VCaP (cell line): ENCODE results near the gene KLRG1.

Source experiments
- H3K27ac ChIP-seq: fragments of 450-650 bp; 2 replicates; pipeline ENCODE4 v1.5.1; 2017
- TF ChIP-seq, protein P1 (sequence below): fragments of 450-650 bp; conservative IDR thresholded peaks from 2 replicates; pipeline ENCODE4 v1.5.1; 2017; ENCODE audit warnings: mild to moderate bottlenecking, moderate library complexity

Gene KLRG1

DNA sequence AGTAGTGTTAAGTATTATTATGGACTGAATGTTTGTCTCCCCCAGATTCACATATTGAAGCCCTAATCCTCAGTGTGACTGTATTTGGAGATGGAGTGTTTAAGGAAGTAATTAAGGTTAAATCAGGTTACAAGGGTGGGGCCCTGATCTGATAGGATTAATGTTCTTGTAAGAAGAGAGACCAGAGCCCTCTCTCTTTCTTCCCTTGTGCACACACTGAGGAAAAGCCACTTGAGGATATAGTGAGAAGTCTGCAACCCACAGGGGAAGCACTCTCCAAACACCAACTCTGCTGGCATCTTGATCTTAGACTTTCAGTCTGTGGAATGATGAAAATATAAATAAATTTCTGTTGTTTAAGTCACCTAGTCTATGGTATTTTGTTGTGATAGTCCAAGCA, 2.2 kb upstream of the KLRG1 start:
- TF ChIP-seq, protein P1, sequence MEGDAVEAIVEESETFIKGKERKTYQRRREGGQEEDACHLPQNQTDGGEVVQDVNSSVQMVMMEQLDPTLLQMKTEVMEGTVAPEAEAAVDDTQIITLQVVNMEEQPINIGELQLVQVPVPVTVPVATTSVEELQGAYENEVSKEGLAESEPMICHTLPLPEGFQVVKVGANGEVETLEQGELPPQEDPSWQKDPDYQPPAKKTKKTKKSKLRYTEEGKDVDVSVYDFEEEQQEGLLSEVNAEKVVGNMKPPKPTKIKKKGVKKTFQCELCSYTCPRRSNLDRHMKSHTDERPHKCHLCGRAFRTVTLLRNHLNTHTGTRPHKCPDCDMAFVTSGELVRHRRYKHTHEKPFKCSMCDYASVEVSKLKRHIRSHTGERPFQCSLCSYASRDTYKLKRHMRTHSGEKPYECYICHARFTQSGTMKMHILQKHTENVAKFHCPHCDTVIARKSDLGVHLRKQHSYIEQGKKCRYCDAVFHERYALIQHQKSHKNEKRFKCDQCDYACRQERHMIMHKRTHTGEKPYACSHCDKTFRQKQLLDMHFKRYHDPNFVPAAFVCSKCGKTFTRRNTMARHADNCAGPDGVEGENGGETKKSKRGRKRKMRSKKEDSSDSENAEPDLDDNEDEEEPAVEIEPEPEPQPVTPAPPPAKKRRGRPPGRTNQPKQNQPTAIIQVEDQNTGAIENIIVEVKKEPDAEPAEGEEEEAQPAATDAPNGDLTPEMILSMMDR, result no peak
- H3K27ac ChIP-seq, result no peak overlapping the region

DNA sequence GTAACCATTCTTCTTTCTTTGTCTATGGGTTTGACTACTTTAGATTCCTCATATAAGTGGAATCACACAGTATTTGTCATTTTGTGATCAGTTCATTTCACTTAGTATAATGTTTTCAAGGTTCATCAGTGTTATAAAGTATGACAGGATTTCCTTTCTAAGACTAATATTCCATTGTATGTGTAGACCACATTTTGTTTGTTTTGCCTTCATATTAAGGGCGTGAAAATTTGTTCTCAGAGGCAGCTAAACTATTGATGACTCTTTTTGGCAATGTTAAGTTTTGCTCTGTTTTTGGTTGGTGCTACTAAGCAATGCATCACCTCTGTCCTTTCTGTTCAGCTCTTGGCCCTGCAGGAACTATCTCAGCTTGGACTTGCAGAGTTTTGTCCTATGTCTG, 1.7 kb upstream of the KLRG1 start:
- H3K27ac ChIP-seq, result no peak overlapping the region
- TF ChIP-seq, protein P1, result no peak

DNA sequence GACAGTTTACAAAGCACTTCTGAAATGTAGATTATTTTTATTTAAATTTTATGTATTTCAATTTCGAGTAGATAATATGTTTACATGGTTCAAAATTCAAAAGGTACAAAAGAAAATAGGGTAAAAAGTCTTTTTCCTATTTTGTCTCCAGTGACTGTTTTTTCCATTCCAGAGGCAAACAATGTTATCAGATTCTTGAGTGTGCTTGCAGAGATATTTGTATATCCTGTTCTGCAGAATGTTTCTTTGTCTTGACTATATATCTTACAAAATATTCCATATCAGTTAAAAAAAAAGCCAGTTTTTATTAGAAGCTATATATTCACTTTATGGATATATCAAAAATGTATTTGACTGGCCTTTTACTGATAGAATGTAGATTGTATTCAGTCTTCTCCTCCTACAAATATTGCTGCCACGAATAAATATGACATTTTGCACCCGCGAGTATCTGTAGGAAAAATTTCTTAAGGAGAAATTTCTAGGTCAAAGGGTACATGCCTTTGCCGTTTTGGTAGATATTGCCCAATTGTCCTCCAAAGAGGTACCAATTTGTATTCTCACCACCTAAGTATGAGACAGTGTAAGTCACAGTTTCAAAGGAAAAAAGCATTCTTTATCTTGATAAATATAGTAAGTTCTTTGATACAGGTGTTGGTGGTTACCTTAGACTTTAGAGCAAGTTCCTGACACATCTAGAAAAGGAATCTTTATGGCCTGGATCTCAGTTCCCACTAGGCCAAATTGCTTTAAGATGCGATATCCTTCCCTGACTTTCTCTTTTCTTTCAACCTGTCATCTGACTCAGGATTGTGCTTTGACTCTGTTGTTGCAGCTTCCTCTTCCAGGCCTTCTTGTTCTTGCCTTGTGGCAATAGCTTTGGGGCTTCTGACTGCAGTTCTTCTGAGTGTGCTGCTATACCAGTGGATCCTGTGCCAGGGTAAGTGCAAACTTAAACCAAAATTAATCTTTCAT, 2.3 kb downstream of the KLRG1 start:
- H3K27ac ChIP-seq, result peak overlapping the region; percentile 14
- TF ChIP-seq, protein P1, result no peak

DNA sequence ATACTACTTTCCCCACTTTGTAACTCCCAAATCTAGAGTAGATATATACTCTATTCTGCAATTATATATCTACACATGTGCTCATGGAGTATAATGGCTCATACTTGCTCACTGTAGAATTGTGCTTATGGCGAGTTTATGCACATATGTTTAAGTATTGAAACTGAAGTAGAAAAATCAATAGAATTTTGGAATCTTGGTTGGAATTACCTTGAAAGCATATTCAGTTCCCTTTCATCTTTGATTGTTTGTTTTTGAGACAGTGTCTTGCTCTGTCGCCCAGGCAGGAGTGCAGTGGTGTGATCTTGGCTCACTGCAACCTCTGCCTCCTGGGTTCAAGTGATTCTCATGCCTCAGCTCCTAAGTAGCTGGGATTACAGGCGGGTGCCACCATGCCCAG, 4.5 kb downstream of the KLRG1 start:
- TF ChIP-seq, protein P1, result no peak

DNA sequence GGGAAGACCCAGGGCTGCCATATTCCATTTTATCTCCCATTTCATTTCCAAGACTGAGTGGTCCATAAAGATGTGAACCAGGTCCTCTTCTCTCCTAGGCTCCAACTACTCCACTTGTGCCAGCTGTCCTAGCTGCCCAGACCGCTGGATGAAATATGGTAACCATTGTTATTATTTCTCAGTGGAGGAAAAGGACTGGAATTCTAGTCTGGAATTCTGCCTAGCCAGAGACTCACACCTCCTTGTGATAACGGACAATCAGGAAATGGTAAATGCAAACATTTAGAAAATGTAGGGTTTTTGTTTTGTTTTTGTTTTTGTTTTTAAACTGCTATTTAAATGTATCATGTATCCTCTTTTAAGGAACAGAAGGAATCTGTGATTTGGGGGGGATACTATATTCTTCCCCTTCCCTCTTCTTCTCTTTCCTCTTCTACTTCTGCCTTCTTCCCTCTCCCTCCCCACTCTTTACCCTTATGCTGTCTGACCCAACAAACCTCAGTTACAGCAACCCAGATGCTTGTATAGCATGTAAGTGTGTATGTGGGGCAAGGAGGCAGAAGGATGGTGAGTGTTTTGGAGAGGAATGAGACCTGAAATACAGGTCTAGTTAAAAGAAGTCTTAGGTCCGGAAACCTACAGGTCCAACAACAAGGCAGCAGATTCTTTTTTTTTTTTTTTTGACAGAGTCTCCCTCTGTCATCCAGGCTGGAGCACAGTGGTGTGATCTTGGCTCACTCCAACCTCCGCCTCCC, 5.9 kb downstream of the KLRG1 start:
- H3K27ac ChIP-seq, result no peak overlapping the region
- TF ChIP-seq, protein P1, result no peak

More for the DNA sequence above, 4.5 kb downstream of the KLRG1 start:
- H3K27ac ChIP-seq, result no peak overlapping the region

DNA sequence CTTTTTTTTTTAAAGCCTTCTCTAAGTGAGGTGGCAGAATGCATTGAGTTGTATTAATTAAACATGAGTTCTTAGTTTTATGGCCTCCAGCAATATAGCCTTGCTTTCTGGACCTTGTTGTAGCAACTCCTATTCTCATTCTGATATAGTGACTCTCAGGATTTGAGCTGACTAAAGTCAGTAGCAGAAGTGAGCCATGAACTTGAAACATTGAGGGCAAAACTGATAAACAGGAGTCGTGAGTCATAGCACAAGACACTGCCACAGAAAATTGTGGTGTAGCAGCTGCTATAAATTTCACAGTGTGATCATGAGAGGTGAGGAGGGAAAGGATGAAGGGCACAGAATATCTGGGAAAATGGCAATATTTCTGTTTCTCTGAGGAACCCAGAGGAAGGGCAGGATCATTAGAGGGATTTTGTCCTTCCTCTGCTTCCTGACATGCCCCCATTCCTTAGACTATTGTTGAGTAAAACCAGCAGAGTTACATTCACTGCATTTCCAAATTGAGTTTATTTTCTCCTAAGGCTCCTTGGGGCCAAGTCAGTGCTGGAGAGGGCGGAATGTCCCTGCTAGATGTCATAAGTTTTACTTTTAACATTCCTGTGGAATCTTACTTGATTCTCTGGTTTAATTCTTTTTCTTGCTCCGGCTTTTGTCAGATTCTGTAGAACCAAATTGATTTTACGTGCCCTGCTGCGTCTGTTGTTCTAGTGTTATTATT, 7.5 kb downstream of the KLRG1 start:
- TF ChIP-seq, protein P1, result no peak
- no peak overlapping the region for H3K27ac ChIP-seq

DNA sequence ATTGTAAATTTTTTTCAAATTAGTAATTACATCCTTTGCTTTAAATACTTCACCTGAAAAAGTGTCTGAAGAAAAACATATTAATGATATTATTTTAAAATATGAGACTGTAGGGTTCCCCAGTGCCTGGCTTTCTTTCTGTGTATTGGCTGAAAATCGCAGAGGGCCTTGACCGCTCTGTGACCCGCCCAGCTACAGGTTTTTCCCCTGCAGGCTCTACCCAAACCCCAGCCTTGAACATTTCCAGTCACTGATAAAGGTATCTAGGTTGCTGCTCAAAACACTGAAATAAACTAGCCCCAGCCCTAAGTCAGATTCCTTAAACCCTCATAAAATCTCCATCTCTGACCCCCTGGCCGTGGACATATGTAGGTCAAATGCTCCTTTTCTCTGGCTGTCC, 11.9 kb downstream of the KLRG1 start:
- TF ChIP-seq, protein P1, result no peak
- H3K27ac ChIP-seq, result no peak overlapping the region
